Ovary (tissue), 9 donors: Measurements from ENCODE around the gene MEGF6. TPM values are rescaled to one million over a fixed set of nuclear protein-coding genes. Genes with fewer than 3 reads are reported as not detected.
A peak's percentile ranks its signal among the peaks of the same experiment; 100 is the strongest.

Experiments
- DNase-seq, 5 donors: peaks; one replicate each; pipeline ENCODE4 v3.0.0-alpha.2; 2019 to 2020
- H3K27ac ChIP-seq, 2 donors: fragments of 200-600 bp; one replicate each; pipeline versions ENCODE4 v1.5.1 to v1.8.0; 2019 to 2022
- H3K27me3 ChIP-seq: fragments of 200-600 bp; one replicate; pipeline ENCODE4 v1.8.0; 2022
- H3K36me3 ChIP-seq: fragments of 200-600 bp; sonication (generic); one replicate; pipeline ENCODE4 v1.5.1; 2019
- H3K4me1 ChIP-seq: one replicate; pipeline ENCODE4 v1.8.1; 2013; ENCODE audit warnings: mild to moderate bottlenecking, moderate library complexity; ENCODE audit not compliant: insufficient read depth
- H3K4me3 ChIP-seq: fragments of 200-600 bp; sonication (generic); one replicate; pipeline ENCODE4 v1.5.1; 2017
- H3K9me3 ChIP-seq, 2 donors: fragments of 200-600 bp in 1 of 2; sonication (generic) in 1 of 2; one replicate each; pipeline versions ENCODE4 v1.5.1 to v1.8.1; 2013 to 2019; ENCODE audit warnings: mild to moderate bottlenecking in 1 of 2, moderate library complexity in 1 of 2
- EP300 ChIP-seq: sonication (generic); formaldehyde crosslinking; IDR thresholded peaks from one replicate; pipeline ENCODE4 v1.6.1; 2017; ENCODE audit warnings: antibody characterized with exemption
- POLR2A ChIP-seq: fragments of 450-650 bp; IDR thresholded peaks from one replicate; pipeline ENCODE4 v1.6.1; 2017; ENCODE audit warnings: antibody characterized with exemption, mild to moderate bottlenecking, moderate library complexity
- WGBS, 3 donors: extraction: QIAGEN DNeasy Blood & Tissue Kit in 1 of 3; methylation state at CpG; one replicate each; pipeline versions ENCODE4 v1.1.5 to v1.1.7; 2013 to 2017; 5-methylcytosine and 5-hydroxymethylcytosine counted together
- intact Hi-C, 4 donors: fragments of 100-400 bp; cut with DNase I; formaldehyde crosslinking; loops; one replicate each; pipeline versions ENCODE4 v1.11.0 to v1.15.1; 2022 to 2023
- polyA plus RNA-seq, 2 donors: library from polyadenylated mRNA; stranded (reverse); fragments of 200-250 nt in 1 of 2; fragments of 350-450 nt in 1 of 2; fragmentation: Illumina TruSeq in 1 of 2; extraction: RNeasy Lipid Tissue Mini Kit (QIAGEN cat#74804) in 1 of 2; gene quantifications; one replicate each; pipeline ENCODE4 v1.2.3, GENCODE V29; 2013 to 2014
- total RNA-seq, 7 donors: library from RNA; depleted of rRNA in 2 of 7; stranded (reverse); fragments of >200 nt in 2 of 7; fragmentation: NEBNext Ultra II Directional in 3 of 7; extraction: Animal tissue kit (Norgen Biotek cat#: 25700) in 3 of 7; gene quantifications; one replicate each; pipeline versions ENCODE4 v1.1.0 to v1.2.4, GENCODE V29; 2016 to 2023
- TF ChIP-seq, protein P1 (sequence below), 3 donors: fragments of 450-650 bp in 2 of 3; fragments of 200-600 bp in 1 of 3; IDR thresholded peaks; one replicate each; pipeline versions ENCODE4 v1.5.1 to v1.8.0; 2016 to 2022; ENCODE audit warnings: antibody characterized with exemption in 3 of 3, mild to moderate bottlenecking in 1 of 3
- donor health status: DM: no; HTN: no; CAD: no; lungs with moderate emphysema.
- donor health status: DM: no; HTN: no; CAD: no.
- donor health status: Bipolar disorder and iron deficiency.
- donor health status: DM: yes; HTN: yes; CAD: no.
- donor health status: DM: no; HTN: no; CAD: no.
- donor health status: DM: yes; HTN: yes; CAD: no.

Gene MEGF6
- total and polyA plus RNA-seq, 9 donors = 0.10 to 117 (median 12.5) TPM

DNA sequence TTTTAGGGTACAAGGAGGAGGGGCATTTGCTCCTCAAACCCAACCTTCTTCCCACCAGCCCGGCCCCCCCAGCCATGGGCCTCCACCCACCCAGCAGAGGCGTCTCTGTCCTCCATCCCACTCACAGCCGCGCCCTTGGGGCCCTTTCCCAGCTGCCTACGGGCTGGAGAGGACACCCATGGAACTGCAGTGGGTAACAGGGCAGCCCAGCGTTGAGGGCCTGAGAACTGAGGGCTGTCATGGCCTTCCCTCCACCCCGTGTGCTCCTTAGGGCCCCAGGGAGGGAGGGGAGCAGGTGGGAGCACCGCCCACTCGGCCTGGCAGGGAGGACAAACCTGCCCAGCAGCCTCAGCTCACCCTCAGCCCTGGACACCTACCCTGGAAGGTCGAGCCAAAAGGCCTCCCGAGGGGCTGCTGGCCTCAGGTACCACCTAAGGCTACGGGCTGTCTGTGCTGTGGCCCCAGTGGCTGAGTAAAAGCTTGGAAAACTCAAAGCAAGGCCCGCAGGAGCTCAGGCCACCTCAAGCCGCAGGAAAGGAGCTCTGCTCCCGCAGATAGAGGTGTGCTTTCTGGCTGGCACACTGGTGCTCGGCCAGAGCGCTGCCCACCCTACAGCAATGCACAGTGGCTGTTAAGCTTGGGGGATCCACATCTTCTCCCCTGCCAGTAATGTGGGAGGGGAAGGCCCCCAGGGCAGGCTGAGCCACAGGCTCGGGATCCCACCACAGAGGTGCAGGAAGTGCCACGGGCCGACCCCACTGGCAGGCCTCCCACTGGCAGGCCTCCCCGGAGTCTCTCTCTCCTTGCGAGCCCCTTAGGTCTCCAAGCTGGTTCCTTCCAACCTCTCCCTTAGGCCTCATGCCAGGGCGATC is 159.1 kb downstream of the MEGF6 start:
- 59 to 69% (median 60%) methylated on average over 20 to 23 of the region's 23 CpGs for whole genome bisulfite sequencing, 3 donors
- no peaks in the 10 kb centered on the region for H3K27me3 ChIP-seq
- intact Hi-C loops = loop anchor here in 1 of 4 donors (10.0 kb wide), 1 partner anchor 273 kb away; no protein-coding TSS in a partner anchor

DNA sequence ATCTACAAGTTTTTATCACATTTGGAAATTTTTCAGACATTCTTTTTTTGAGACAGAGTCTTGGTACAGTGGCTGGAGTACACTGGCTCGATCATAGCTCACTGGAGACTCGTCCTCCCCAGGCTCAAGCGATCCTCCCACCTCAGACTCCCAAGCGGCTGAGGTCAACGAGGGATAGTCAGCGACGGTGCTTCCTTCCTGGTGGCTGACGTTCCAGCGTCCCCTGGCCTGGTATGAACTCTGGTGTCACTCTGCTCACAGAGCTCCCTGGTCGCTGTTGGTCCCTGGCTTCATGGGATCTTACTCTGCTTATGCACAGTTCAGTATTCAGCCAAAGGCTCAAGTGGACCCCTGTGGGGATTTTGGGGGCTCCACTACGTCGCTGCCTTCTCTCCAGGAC is 160.3 kb downstream of the MEGF6 start:
- H3K36me3 ChIP-seq = no peaks in the 10 kb centered on the region
- no peaks in the 10 kb centered on the region for H3K27me3 ChIP-seq
- WGBS, 3 donors = 73 to 77% (median 75%) methylated on average over 12 of the region's 12 CpGs
- peak in 1 of 5 donors; percentile 2 for DNase-seq
- peaks cover 3% of the 10 kb centered on the region for H3K4me1 ChIP-seq
- no peaks in the 10 kb centered on the region for H3K9me3 ChIP-seq
- no peak overlapping the region for H3K4me3 ChIP-seq
- TF ChIP-seq EP300 = no peak
- TF ChIP-seq, protein P1, sequence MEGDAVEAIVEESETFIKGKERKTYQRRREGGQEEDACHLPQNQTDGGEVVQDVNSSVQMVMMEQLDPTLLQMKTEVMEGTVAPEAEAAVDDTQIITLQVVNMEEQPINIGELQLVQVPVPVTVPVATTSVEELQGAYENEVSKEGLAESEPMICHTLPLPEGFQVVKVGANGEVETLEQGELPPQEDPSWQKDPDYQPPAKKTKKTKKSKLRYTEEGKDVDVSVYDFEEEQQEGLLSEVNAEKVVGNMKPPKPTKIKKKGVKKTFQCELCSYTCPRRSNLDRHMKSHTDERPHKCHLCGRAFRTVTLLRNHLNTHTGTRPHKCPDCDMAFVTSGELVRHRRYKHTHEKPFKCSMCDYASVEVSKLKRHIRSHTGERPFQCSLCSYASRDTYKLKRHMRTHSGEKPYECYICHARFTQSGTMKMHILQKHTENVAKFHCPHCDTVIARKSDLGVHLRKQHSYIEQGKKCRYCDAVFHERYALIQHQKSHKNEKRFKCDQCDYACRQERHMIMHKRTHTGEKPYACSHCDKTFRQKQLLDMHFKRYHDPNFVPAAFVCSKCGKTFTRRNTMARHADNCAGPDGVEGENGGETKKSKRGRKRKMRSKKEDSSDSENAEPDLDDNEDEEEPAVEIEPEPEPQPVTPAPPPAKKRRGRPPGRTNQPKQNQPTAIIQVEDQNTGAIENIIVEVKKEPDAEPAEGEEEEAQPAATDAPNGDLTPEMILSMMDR (IDR thresholded peaks at IDR 0.05) = no peak
- TF ChIP-seq POLR2A = no peak
- no peak overlapping the region for H3K27ac ChIP-seq
- intact Hi-C loops = loop anchor here in 1 of 4 donors (10.0 kb wide), 1 partner anchor 274 kb away; no protein-coding TSS in a partner anchor

More for the DNA sequence above, 159.1 kb downstream of the MEGF6 start:
- Histone ChIP-seq H3K9me3 (no peaks in the 10 kb centered on the region), H3K4me3 (no peak overlapping the region), H3K27ac (no peak overlapping the region), H3K36me3 (no peaks in the 10 kb centered on the region), H3K4me1 (peaks cover 3% of the 10 kb centered on the region)
- TF ChIP-seq, protein P1 (IDR thresholded peaks at IDR 0.05) = no peak
- TF ChIP-seq POLR2A (no peak), EP300 (no peak)
- peak in 1 of 5 donors; percentile 26 for DNase-seq

DNA sequence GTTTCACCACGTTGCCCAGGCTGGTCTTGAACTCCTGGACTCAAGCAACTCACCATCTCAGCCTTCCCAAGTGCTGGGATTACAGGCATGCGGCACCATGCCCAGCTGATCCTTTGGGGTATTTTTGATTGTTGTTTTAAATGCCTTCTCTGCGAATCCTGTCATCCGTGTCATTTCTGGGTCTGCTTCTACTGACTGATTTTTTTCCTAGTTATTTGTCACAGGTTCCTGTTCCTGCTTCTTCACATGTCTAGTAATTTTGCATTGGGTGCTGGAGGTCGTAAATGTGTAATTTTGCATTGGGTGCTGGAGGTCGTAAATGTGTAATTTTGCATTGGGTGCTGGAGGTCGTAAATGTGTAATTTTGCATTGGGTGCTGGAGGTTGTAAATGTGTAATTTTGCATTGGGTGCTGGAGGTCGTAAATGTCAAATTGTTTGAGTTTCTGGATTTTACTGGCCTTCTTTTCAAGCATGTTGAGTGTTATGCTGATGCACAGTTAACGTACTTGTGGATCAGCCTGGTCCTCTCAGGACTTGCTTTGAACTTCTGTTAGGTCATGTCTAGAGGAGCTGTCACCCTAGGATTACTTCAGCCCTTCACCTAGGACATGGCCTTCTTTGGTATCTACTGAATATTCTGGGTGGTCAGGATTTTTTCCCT is 161.0 kb downstream of the MEGF6 start:
- Histone ChIP-seq H3K9me3 (no peaks in the 10 kb centered on the region), H3K27me3 (no peaks in the 10 kb centered on the region), H3K36me3 (no peaks in the 10 kb centered on the region), H3K4me1 (peaks cover 3% of the 10 kb centered on the region), H3K27ac (no peak overlapping the region), H3K4me3 (no peak overlapping the region)
- TF ChIP-seq, protein P1 (IDR thresholded peaks at IDR 0.05) = no peak
- TF ChIP-seq EP300 (no peak), POLR2A (no peak)
- intact Hi-C loops = loop anchor here in 1 of 4 donors (10.0 kb wide), 1 partner anchor 274 kb away; no protein-coding TSS in a partner anchor
- WGBS, 3 donors = 81 to 85% (median 82%) methylated on average over 9 of the region's 9 CpGs
- peak in 1 of 5 donors; percentile 1 for DNase-seq

DNA sequence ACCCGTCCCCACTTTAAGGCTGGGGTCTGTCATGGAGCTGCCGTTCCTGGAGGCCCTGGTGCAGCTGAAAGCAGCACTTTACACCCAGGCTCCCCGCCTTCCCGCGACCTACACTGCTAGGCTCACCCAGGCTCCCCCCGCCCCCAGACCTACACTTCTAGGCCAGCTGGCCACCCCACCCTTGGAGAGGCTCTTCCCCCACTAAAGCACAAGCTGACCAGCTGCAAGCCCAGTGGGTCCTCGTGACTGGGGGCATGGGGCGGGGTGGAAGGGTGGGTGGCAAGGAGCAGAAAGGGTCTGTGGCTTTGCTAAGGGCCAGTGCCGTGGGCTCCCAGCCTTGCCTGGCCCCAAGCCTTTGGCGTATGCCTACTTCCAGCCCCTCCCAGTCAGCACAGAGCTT is 166.6 kb downstream of the MEGF6 start:
- DNase-seq = peak in 1 of 5 donors; percentile 8
- Histone ChIP-seq H3K36me3 (no peaks in the 10 kb centered on the region), H3K9me3 (no peaks in the 10 kb centered on the region), H3K4me1 (no peaks in the 10 kb centered on the region), H3K27me3 (no peaks in the 10 kb centered on the region), H3K27ac (no peak overlapping the region), H3K4me3 (no peak overlapping the region)
- WGBS, 3 donors = 59 to 63% (median 60%) methylated on average over 10 of the region's 10 CpGs
- intact Hi-C loops = no loop called here
- TF ChIP-seq, protein P1 (IDR thresholded peaks at IDR 0.05) = no peak
- TF ChIP-seq EP300 (no peak), POLR2A (no peak)
